Esophagus muscularis mucosa (tissue), 4 donors: ENCODE results near the gene SKP2. TPM values are rescaled to one million over a fixed set of nuclear protein-coding genes. Genes with fewer than 3 reads are reported as not detected.
A peak's percentile ranks its signal among the peaks of the same experiment; 100 is the strongest.

ENCODE experiments used
- DNase-seq: peaks from one replicate; pipeline ENCODE4 v3.0.0-alpha.2; 2017; ENCODE audit errors: extremely low spot score
- H3K27ac ChIP-seq, 4 donors: fragments of 200-600 bp; sonication (generic); replicated peaks in 1 of 4; 1 replicate in 3 of 4; 2 replicates in 1 of 4; pipeline ENCODE4 v1.5.1; 2016 to 2019; ENCODE audit warnings: mild to moderate bottlenecking in 1 of 4
- H3K27me3 ChIP-seq, 4 donors: fragments of 200-600 bp; sonication (generic); one replicate each; pipeline versions ENCODE4 v1.5.1 to v1.6.0; 2016 to 2019
- H3K36me3 ChIP-seq, 4 donors: fragments of 200-600 bp; sonication (generic); one replicate each; pipeline ENCODE4 v1.5.1; 2016 to 2019
- H3K4me1 ChIP-seq, 4 donors: fragments of 200-600 bp; sonication (generic); one replicate each; pipeline ENCODE4 v1.5.1; 2016 to 2019
- H3K4me3 ChIP-seq, 4 donors: fragments of 200-600 bp; sonication (generic); 1 replicate in 2 of 4; 2 replicates in 2 of 4; pipeline ENCODE4 v1.5.1; 2016 to 2019; ENCODE audit warnings: mild to moderate bottlenecking in 4 of 4, moderate library complexity in 1 of 4
- H3K9me3 ChIP-seq, 4 donors: fragments of 200-600 bp; sonication (generic); 1 replicate in 3 of 4; 2 replicates in 1 of 4; pipeline ENCODE4 v1.5.1; 2016 to 2019
- CTCF ChIP-seq, 3 experiments: fragments of 200-600 bp in 2 of 3; fragments of 450-650 bp in 1 of 3; sonication (generic) in 2 of 3; IDR thresholded peaks; one replicate each; pipeline ENCODE4 v1.5.1; 2017 to 2019; ENCODE audit warnings: antibody characterized with exemption in 3 of 3, mild to moderate bottlenecking in 2 of 3, moderate library complexity in 1 of 3
- EP300 ChIP-seq: sonication (generic); formaldehyde crosslinking; IDR thresholded peaks from one replicate; pipeline ENCODE4 v1.6.1; 2017; ENCODE audit warnings: antibody characterized with exemption
- POLR2A ChIP-seq: fragments of 450-650 bp; IDR thresholded peaks from one replicate; pipeline ENCODE4 v1.6.1; 2017; ENCODE audit warnings: antibody characterized with exemption, moderate library complexity, mild to moderate bottlenecking, low read depth
- POLR2AphosphoS5 ChIP-seq, 2 donors: sonication (generic); formaldehyde crosslinking; IDR thresholded peaks; one replicate each; pipeline ENCODE4 v1.6.1; 2017; ENCODE audit warnings: antibody characterized with exemption in 2 of 2
- WGBS: methylation state at CpG from one replicate; pipeline ENCODE4 v1.1.5; 2018; 5-methylcytosine and 5-hydroxymethylcytosine counted together
- intact Hi-C: fragments of 100-400 bp; cut with DNase I; formaldehyde crosslinking; loops from one replicate; pipeline ENCODE4 v1.15.1; 2023
- total RNA-seq, 4 donors: library from RNA; depleted of rRNA; stranded (reverse); fragments of >200 nt; gene quantifications; one replicate each; pipeline versions ENCODE4 v1.1.0 to v1.2.1, GENCODE V29; 2016

The SKP2 gene
- total RNA-seq, 4 donors from 2014 or later: 5.6 to 12.1 (median 9.2) TPM

DNA sequence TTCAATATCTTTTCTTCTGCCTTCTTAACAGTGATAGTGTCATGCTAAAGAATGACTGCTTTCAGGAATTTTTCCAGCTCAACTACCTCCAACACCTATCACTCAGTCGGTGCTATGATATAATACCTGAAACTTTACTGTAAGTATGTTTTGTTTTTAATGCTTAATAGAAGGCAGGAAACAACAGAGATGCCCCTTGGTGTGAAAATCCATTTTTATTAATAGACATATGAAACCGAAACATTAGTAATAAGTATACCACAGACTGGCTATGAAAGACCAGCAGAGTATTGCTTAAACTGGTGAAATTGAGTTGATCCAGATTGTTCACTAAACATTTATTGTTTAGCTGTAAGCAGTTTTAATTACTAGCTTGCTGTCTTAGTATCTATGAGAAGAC is 25.2 kb downstream of the SKP2 start:
- no peak for TF ChIP-seq POLR2AphosphoS5 (IDR thresholded peaks at IDR 0.05)
- no peak for TF ChIP-seq CTCF (IDR thresholded peaks at IDR 0.05)
- TF ChIP-seq EP300: no peak
- no peak for TF ChIP-seq POLR2A
- WGBS: 81% methylated on average over 2 of the region's 2 CpGs
- Histone ChIP-seq H3K4me1 (peaks cover 0 to 11% (median 0%) of the 10 kb centered on the region in 4 donors), H3K4me3 (no peak overlapping the region), H3K27me3 (no peaks in the 10 kb centered on the region), H3K9me3 (no peaks in the 10 kb centered on the region), H3K36me3 (peaks cover 10 to 78% (median 44%) of the 10 kb centered on the region in 4 donors), H3K27ac (no peak overlapping the region)
- no peak for DNase-seq
- intact Hi-C loops: loop anchor here (5.0 kb wide), 1 partner anchor 130 kb away; no protein-coding TSS in a partner anchor

- peaks cover 12 to 78% (median 46%) of the 10 kb centered on the region in 4 donors for H3K36me3 ChIP-seq
- 55% methylated on average over 2 of the region's 2 CpGs for WGBS
- no peak overlapping the region for H3K27ac ChIP-seq
- TF ChIP-seq POLR2A: no peak
- TF ChIP-seq POLR2AphosphoS5 (IDR thresholded peaks at IDR 0.05): no peak
- no peak for TF ChIP-seq EP300
- peak; percentile 62 to 73 (median 65) for TF ChIP-seq CTCF (IDR thresholded peaks at IDR 0.05)
- no peaks in the 10 kb centered on the region for H3K9me3 ChIP-seq
- H3K4me1 ChIP-seq: peaks cover 0 to 11% (median 0%) of the 10 kb centered on the region in 4 donors
- H3K4me3 ChIP-seq: no peak overlapping the region
- no peak for DNase-seq
- intact Hi-C loops: loop anchor here (5.0 kb wide), 1 partner anchor 129 kb away; no protein-coding TSS in a partner anchor
- no peaks in the 10 kb centered on the region for H3K27me3 ChIP-seq
Measured at GRCh38 chr5:36177715-36178523, 26.0 kb downstream of the SKP2 start.

- Histone ChIP-seq H3K4me3 (no peak overlapping the region), H3K27ac (no peak overlapping the region), H3K36me3 (peaks cover 8 to 78% (median 42%) of the 10 kb centered on the region in 4 donors), H3K4me1 (peaks cover 0 to 6% (median 0%) of the 10 kb centered on the region in 4 donors), H3K9me3 (no peaks in the 10 kb centered on the region), H3K27me3 (no peaks in the 10 kb centered on the region)
- DNase-seq: no peak
- no peak for TF ChIP-seq CTCF (IDR thresholded peaks at IDR 0.05)
- TF ChIP-seq POLR2A: no peak
- no peak for TF ChIP-seq POLR2AphosphoS5 (IDR thresholded peaks at IDR 0.05)
- TF ChIP-seq EP300: no peak
- intact Hi-C loops: loop anchor here (5.0 kb wide), 1 partner anchor 129 kb away; no protein-coding TSS in a partner anchor
- WGBS: 96% methylated on average over 3 of the region's 3 CpGs
Measured at GRCh38 chr5:36178524-36178890, 26.6 kb downstream of the SKP2 start.

DNA sequence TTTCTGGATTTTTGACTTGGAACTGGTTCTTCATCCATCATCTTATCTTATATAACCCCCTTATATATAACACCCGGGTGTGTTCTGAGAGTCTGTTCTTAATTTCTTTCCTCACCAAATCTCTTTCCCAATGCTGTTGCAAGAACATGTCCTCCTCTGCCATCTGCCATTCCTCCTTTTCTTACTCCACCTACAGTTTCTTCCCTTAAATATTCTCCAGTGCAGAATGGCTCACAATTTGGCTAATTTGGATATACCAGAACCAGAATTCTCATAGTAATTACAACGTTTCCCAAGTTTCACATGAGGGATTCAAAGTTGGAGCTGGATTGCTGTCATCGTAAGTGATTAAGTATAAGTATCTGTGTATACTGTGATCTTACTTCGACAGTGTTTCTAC is 28.0 kb downstream of the SKP2 start:
- Histone ChIP-seq H3K9me3 (no peaks in the 10 kb centered on the region), H3K36me3 (peaks cover 8 to 77% (median 31%) of the 10 kb centered on the region in 4 donors), H3K4me1 (no peaks in the 10 kb centered on the region), H3K27me3 (no peaks in the 10 kb centered on the region), H3K27ac (no peak overlapping the region), H3K4me3 (no peak overlapping the region)
- intact Hi-C loops: loop anchor here (5.0 kb wide), 1 partner anchor 127 kb away; no protein-coding TSS in a partner anchor
- no peak for DNase-seq
- WGBS: 77% methylated on average over 4 of the region's 4 CpGs
- no peak for TF ChIP-seq POLR2A
- TF ChIP-seq EP300: no peak
- no peak for TF ChIP-seq CTCF (IDR thresholded peaks at IDR 0.05)
- TF ChIP-seq POLR2AphosphoS5 (IDR thresholded peaks at IDR 0.05): no peak
